ENCODE data around the gene TARS3. TPM values are rescaled to one million over a fixed set of nuclear protein-coding genes. Genes with fewer than 3 reads are reported as not detected.

Gene TARS3
- polyA plus RNA-seq, 2 of the 4 experiments (the other 2 are of a cell fraction), result 6.7 to 9.5 TPM

- 72% methylated on average over 4 of the region's 4 CpGs for WGBS (ENCODE audit: missing lambda C conversion rate)
- no peak for ATAC-seq
Observed at GRCh38 chr15:101702077-101702476, 22.2 kb downstream of the TARS3 start.

GRCh38 chr15:101698314-101698713 lies 26.0 kb downstream of the TARS3 start:
- WGBS (ENCODE audit: missing lambda C conversion rate), result 77% methylated on average over 2 of the region's 2 CpGs
- ATAC-seq (no peak), FAIRE-seq (no peak), DNase-seq (ENCODE audit: low read depth in 1 of 2, low spot score in 1 of 2) (no peak)
- no peak for TF ChIP-seq CHD4 (IDR thresholded peaks at IDR 0.05; ENCODE audit: borderline replicate concordance)
- Histone ChIP-seq H3K9me3 (no peaks in the 10 kb centered on the region), H3K4me1 (peaks cover 2% of the 10 kb centered on the region; the same call in 1 of the 3 replicates), H3K4me3 (no peak overlapping the region), H3K27ac (no peak overlapping the region), H3K4me2 (no peak overlapping the region)
- ChIA-PET CTCF (interaction anchor here (0.7 to 1.6 kb wide), 2 partner anchors 11 to 130 kb away, joined by 3 read pairs; no protein-coding TSS in a partner anchor), POLR2A (no interaction called here)

More at GRCh38 chr15:101702077-101702476, 22.2 kb downstream of the TARS3 start:
- CTCF ChIA-PET, result interaction anchor here (0.7 to 1.3 kb wide), 3 partner anchors 8 to 61 kb away, joined by 3 read pairs; no protein-coding TSS in a partner anchor
- H3K27ac ChIP-seq, result no peak overlapping the region
- no peak overlapping the region for H3K4me3 ChIP-seq
- no peak overlapping the region for H3K4me2 ChIP-seq
- POLR2A ChIA-PET, result no interaction called here
- DNase-seq (ENCODE audit: low read depth in 1 of 2, low spot score in 1 of 2), result no peak
- no peaks in the 10 kb centered on the region for H3K9me3 ChIP-seq
- no peak for FAIRE-seq
- H3K4me1 ChIP-seq, result peaks cover 2% of the 10 kb centered on the region; the same call in 1 of the 3 replicates
- no peak for TF ChIP-seq EHMT2 (IDR thresholded peaks at IDR 0.05; ENCODE audit: low read depth)
- no peak for TF ChIP-seq BCL3 (IDR thresholded peaks at IDR 0.05)
- TF ChIP-seq MYC (IDR thresholded peaks at IDR 0.05; ENCODE audit: borderline replicate concordance, low read length), result no peak
- TF ChIP-seq E2F6 (IDR thresholded peaks at IDR 0.05; ENCODE audit: borderline replicate concordance, low read depth), result no peak
- no peak for TF ChIP-seq CEBPB (IDR thresholded peaks at IDR 0.05)
- no peak for TF ChIP-seq CHD4 (IDR thresholded peaks at IDR 0.05; ENCODE audit: borderline replicate concordance)
- TF ChIP-seq HES2 (IDR thresholded peaks at IDR 0.05), result no peak
- TF ChIP-seq POLR2A (IDR thresholded peaks at IDR 0.05; ENCODE audit: low read length), result no peak
- TF ChIP-seq HDAC2 (IDR thresholded peaks at IDR 0.05), result no peak
- TF ChIP-seq HOXA7 (CRISPR knock-in tag; IDR thresholded peaks at IDR 0.05), result no peak

GRCh38 chr15:101697488-101697887 lies 26.8 kb downstream of the TARS3 start:
- no peak for DNase-seq (ENCODE audit: low read depth in 1 of 2, low spot score in 1 of 2)
- Histone ChIP-seq H3K27ac (no peak overlapping the region), H3K4me2 (no peak overlapping the region), H3K9me3 (no peaks in the 10 kb centered on the region), H3K4me1 (peaks cover 2% of the 10 kb centered on the region; the same call in 1 of the 3 replicates), H3K4me3 (no peak overlapping the region)
- FAIRE-seq, result no peak
- TF ChIP-seq RCOR1 (IDR thresholded peaks at IDR 0.05; ENCODE audit: low read depth, low read length) (no peak), FOSL2 (IDR thresholded peaks at IDR 0.05) (no peak), FOSL2 (CRISPR knock-in tag; IDR thresholded peaks at IDR 0.05) (no peak), RFX5 (IDR thresholded peaks at IDR 0.05) (no peak), NPAS2 (CRISPR knock-in tag; IDR thresholded peaks at IDR 0.05; ENCODE audit: borderline replicate concordance) (no peak), ZFP36 (IDR thresholded peaks at IDR 0.05; ENCODE audit: borderline replicate concordance, partially characterized antibody) (no peak), REST (IDR thresholded peaks at IDR 0.05) (no peak), E2F6 (IDR thresholded peaks at IDR 0.05; ENCODE audit: borderline replicate concordance, low read depth) (no peak), ESRRA (IDR thresholded peaks at IDR 0.05; ENCODE audit: borderline replicate concordance, low read length) (no peak), ATOH8 (CRISPR knock-in tag; IDR thresholded peaks at IDR 0.05; ENCODE audit: low read depth) (no peak)
- CTCF ChIA-PET, result interaction anchor here (0.8 to 1.6 kb wide), 2 partner anchors 10 to 26 kb away, joined by 3 read pairs; partner anchors contain the start of gene TARS3
- no peak for ATAC-seq
- WGBS (ENCODE audit: missing lambda C conversion rate), result 89% methylated on average over 7 of the region's 7 CpGs
- POLR2A ChIA-PET, result no interaction called here

Measured in A549 (cell line).